Thoracic aorta (tissue), 2 donors: ENCODE results near the gene BMAL1. TPM values are rescaled to one million over a fixed set of nuclear protein-coding genes. Genes with fewer than 3 reads are reported as not detected.

Experiments used
- ATAC-seq: fragments of 150-250 bp; one replicate; pipeline ENCODE4 v1.8.0; 2017; ENCODE audit warnings: low read depth; ENCODE audit not compliant: insufficient number of reproducible peaks, low FRiP score
- DNase-seq: peaks from one replicate; pipeline ENCODE4 v3.0.0-alpha.2; 2020; ENCODE audit warnings: low spot score
- H3K27ac ChIP-seq, 2 donors: fragments of 200-600 bp; sonication (generic); 1 replicate in 1 of 2; 2 replicates in 1 of 2; pipeline ENCODE4 v1.5.1; 2016; ENCODE audit warnings: mild to moderate bottlenecking in 2 of 2, moderate library complexity in 2 of 2
- H3K27me3 ChIP-seq: fragments of 200-600 bp; sonication (generic); replicated peaks from 2 replicates; pipeline ENCODE4 v1.6.0; 2016; ENCODE audit warnings: mild to moderate bottlenecking; ENCODE audit not compliant: insufficient read depth
- H3K36me3 ChIP-seq: fragments of 200-600 bp; sonication (generic); one replicate; pipeline ENCODE4 v1.5.1; 2016
- H3K4me1 ChIP-seq, 2 donors: fragments of 200-600 bp; sonication (generic); 1 replicate in 1 of 2; 2 replicates in 1 of 2; pipeline versions ENCODE4 v1.5.1 to v1.6.0; 2016; ENCODE audit warnings: low read depth in 2 of 2, mild to moderate bottlenecking in 1 of 2; ENCODE audit not compliant: control insufficient read depth in 1 of 2
- H3K4me3 ChIP-seq: fragments of 200-600 bp; sonication (generic); 2 replicates; pipeline ENCODE4 v1.5.1; 2016; ENCODE audit warnings: mild to moderate bottlenecking
- H3K9me3 ChIP-seq: fragments of 200-600 bp; sonication (generic); 2 replicates; pipeline ENCODE4 v1.5.1; 2016
- CTCF ChIP-seq: fragments of 200-600 bp; sonication (generic); IDR thresholded peaks from one replicate; pipeline ENCODE4 v1.5.1; 2019; ENCODE audit warnings: antibody characterized with exemption
- total RNA-seq, 2 donors: library from RNA; depleted of rRNA; stranded (reverse); fragments of >200 nt; gene quantifications; one replicate each; pipeline versions ENCODE4 v1.1.0 to v1.2.3, GENCODE V29; 2016

Gene BMAL1
- total RNA-seq, 2 donors from 2014 or later = 21.8 to 40.8 TPM

DNA sequence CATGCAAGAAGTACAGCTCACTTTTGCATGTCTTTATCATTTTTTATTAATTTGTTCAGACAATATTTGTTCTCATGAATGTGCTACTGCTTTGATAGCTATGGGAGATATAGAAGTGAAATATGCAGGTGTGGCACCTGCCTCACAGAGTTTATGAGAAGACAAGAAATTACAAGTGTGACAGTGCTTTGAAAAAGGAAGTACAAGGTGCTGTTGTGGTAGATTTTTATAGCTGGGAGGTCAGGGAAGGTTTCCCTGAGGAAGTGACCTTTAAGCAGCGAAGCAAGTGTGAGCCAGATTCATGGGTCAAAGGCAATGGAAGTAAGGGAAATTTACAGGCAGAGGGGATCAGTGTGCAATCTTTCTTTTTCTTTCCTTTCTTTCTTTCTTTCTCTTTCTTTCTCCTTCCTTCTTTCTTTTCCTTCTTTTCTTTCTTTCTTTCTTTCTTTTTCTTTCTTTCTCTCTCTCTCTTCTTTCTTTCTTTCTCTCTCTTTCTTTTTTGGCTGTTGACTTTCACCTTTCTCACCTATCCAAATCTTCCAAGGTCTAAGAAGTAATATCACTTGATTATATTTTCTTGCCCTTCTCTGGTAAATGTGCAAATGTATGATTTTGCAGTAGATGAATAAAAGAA, 6.4 kb upstream of the BMAL1 start:
- no peaks in the 10 kb centered on the region for H3K36me3 ChIP-seq
- peaks cover 9 to 19% of the 10 kb centered on the region in 2 donors for H3K4me1 ChIP-seq
- H3K9me3 ChIP-seq = no peaks in the 10 kb centered on the region
- no peak for TF ChIP-seq CTCF
- no peaks in the 10 kb centered on the region for H3K27me3 ChIP-seq
- H3K4me3 ChIP-seq = no peak overlapping the region
- no peak for DNase-seq
- H3K27ac ChIP-seq = no peak overlapping the region
- no peak for ATAC-seq

GRCh38 chr11:13276454-13276831, 1.1 kb upstream of the BMAL1 start:
- H3K9me3 ChIP-seq = no peaks in the 10 kb centered on the region
- peak overlapping the region; percentile 77 to 93 for H3K27ac ChIP-seq
- no peaks in the 10 kb centered on the region for H3K27me3 ChIP-seq
- H3K4me1 ChIP-seq = peaks cover 4 to 24% of the 10 kb centered on the region in 2 donors
- ATAC-seq = no peak
- no peaks in the 10 kb centered on the region for H3K36me3 ChIP-seq
- no peak for TF ChIP-seq CTCF
- peak overlapping the region; percentile 98 for H3K4me3 ChIP-seq
- DNase-seq = no peak

DNA sequence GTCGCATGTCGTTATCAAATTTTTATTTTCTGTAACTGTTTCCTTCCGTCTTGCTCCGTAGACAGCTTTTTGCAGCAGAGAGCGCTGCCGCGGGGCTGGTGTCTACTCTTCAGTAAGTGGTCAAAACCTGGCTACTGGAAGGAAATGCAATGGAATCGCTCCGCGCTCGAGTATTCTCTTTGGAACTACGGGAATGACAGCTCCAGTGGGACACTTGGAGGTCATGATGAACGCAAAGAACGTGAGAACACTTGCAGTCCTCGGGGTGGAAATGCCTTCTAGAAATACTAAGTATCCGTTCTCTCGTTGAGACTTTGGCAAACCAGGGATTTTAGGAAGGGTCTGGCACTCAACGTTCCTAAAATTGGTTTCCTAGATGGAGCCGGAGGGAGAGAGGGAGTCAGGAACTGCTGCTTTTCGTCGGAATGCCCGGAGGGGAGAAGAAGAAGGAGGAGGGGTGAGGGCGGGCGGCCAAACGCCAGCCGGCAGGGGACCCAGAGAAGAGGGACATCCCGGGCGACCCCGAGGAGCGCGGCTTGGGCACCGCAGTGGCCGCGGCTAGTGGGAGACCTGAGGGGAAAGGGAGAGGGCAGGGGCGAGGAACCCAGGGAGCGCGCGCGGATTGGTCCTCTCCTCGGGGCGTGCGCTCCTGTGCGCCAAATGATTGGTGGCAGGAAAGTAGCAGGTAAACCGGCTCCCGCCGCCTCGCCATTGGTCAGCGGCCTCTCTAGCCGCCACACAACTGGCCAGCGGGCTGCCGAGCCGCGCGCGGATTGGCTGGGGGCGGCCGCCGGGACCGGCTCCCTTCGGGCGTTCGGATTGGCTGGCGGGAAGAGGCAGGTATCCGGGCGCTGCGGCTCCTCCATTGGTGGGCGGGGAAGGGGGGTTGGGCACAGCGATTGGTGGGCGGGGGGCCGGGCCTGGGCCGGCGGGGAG, 490 bp upstream of the BMAL1 start:
- Histone ChIP-seq H3K27me3 (no peaks in the 10 kb centered on the region), H3K9me3 (no peaks in the 10 kb centered on the region), H3K36me3 (no peaks in the 10 kb centered on the region), H3K27ac (peak overlapping the region; percentile 77 to 93), H3K4me3 (peak overlapping the region; percentile 98), H3K4me1 (peaks cover 4 to 24% of the 10 kb centered on the region in 2 donors)
- ATAC-seq = peak; percentile 91
- DNase-seq = peak; percentile 94
- TF ChIP-seq CTCF = no peak

GRCh38 chr11:13278609-13279486, 1.3 kb downstream of the BMAL1 start:
- H3K27ac ChIP-seq = peak overlapping the region in 1 of 2 donors; percentile 89

More at GRCh38 chr11:13278609-13279486, 1.3 kb downstream of the BMAL1 start:
- TF ChIP-seq CTCF = no peak
- Histone ChIP-seq H3K36me3 (no peaks in the 10 kb centered on the region), H3K4me1 (peaks cover 4 to 24% of the 10 kb centered on the region in 2 donors), H3K9me3 (no peaks in the 10 kb centered on the region), H3K4me3 (peak overlapping the region; percentile 98), H3K27me3 (no peaks in the 10 kb centered on the region)
- no peak for ATAC-seq
- DNase-seq = no peak
